CD4-positive, alpha-beta memory T cell (primary cell): ENCODE data around the gene OTOP2. TPM values are rescaled to one million over a fixed set of nuclear protein-coding genes. Genes with fewer than 3 reads are reported as not detected.

ENCODE experiments used
- CTCF ChIA-PET: fragments of 350-600 bp; sonication (Branson Sonifier 250); formaldehyde crosslinking; loops from one replicate; lab custom pipeline; 2021; ENCODE audit warnings: inconsistent platforms; ENCODE audit not compliant: partially characterized antibody; lab: Charles Lee
- POLR2A ChIA-PET: fragments of 350-600 bp; sonication (Branson Sonifier 250); formaldehyde crosslinking; loops from one replicate; lab custom pipeline; 2021; ENCODE audit not compliant: partially characterized antibody; lab: Charles Lee
- DNase-seq, 5 donors: peaks; one replicate each; pipeline versions ENCODE4 v3.0.0 to v3.0.0-alpha.2; 2020 to 2022; ENCODE audit warnings: mixed read lengths in 1 of 5
- H3K27ac ChIP-seq: one replicate; pipeline ENCODE4 v1.7.0; 2013; ENCODE audit warnings: low read depth, low read length
- H3K27me3 ChIP-seq: 2 replicates; pipeline ENCODE4 v1.7.0; 2013; ENCODE audit warnings: mild to moderate bottlenecking, low read length, moderate library complexity; ENCODE audit not compliant: insufficient read depth
- H3K36me3 ChIP-seq: 2 replicates; pipeline ENCODE4 v1.7.0; 2013; ENCODE audit warnings: mild to moderate bottlenecking, low read length, moderate library complexity; ENCODE audit not compliant: insufficient read depth
- H3K4me1 ChIP-seq: 2 replicates; pipeline ENCODE4 v1.7.0; 2013; ENCODE audit warnings: mild to moderate bottlenecking, low read length, moderate library complexity; ENCODE audit not compliant: insufficient read depth
- H3K4me3 ChIP-seq, 2 donors: one replicate each; pipeline ENCODE4 v1.7.0; 2013; ENCODE audit warnings: low read length in 2 of 2, mild to moderate bottlenecking in 1 of 2
- H3K9me3 ChIP-seq, 2 donors: one replicate each; pipeline ENCODE4 v1.7.0; 2013; ENCODE audit warnings: low read length in 2 of 2, control low read depth in 1 of 2; ENCODE audit not compliant: control insufficient read depth in 1 of 2
- H3K27ac Mint-ChIP-seq, 7 donors: one replicate each; pipeline ENCODE4 v1.8.0; 2020 to 2021; ENCODE audit warnings: mixed read lengths in 7 of 7, mild to moderate bottlenecking in 6 of 7, inconsistent platforms in 3 of 7, moderate library complexity in 3 of 7
- H3K27me3 Mint-ChIP-seq, 2 donors: one replicate each; pipeline ENCODE4 v1.8.0; 2020 to 2021; ENCODE audit warnings: mixed read lengths in 2 of 2
- H3K36me3 Mint-ChIP-seq, 2 donors: one replicate each; pipeline ENCODE4 v1.8.0; 2020 to 2021; ENCODE audit warnings: mixed read lengths in 2 of 2, inconsistent platforms in 1 of 2, mild to moderate bottlenecking in 1 of 2
- H3K4me1 Mint-ChIP-seq, 4 donors: one replicate each; pipeline ENCODE4 v1.8.0; 2020 to 2021; ENCODE audit warnings: mixed read lengths in 4 of 4, mild to moderate bottlenecking in 1 of 4
- H3K4me3 Mint-ChIP-seq, 8 donors: one replicate each; pipeline ENCODE4 v1.8.0; 2020 to 2021; ENCODE audit warnings: mixed read lengths in 8 of 8, mild to moderate bottlenecking in 7 of 8, moderate library complexity in 6 of 8, inconsistent platforms in 3 of 8
- H3K9me3 Mint-ChIP-seq, 8 donors: one replicate each; pipeline ENCODE4 v1.8.0; 2020 to 2021; ENCODE audit warnings: mixed read lengths in 8 of 8, mild to moderate bottlenecking in 5 of 8, inconsistent platforms in 3 of 8, moderate library complexity in 1 of 8
- intact Hi-C: fragments of 100-400 bp; cut with micrococcal nuclease; formaldehyde crosslinking; loops from one replicate; pipeline ENCODE4 v1.15.1; 2023
- polyA plus RNA-seq, 2 donors: library from polyadenylated mRNA; unstranded; fragments of 300-500 nt; fragmentation: Illumina TruSeq; gene quantifications; one replicate each; pipeline ENCODE4 v1.2.3, GENCODE V29; 2021
- total RNA-seq, 2 experiments: library from RNA; stranded (reverse); gene quantifications; one replicate each; pipeline ENCODE4 v1.2.3, GENCODE V29; 2021

Gene OTOP2
- total and polyA plus RNA-seq, 4 experiments from 2014 or later: not detected

DNA sequence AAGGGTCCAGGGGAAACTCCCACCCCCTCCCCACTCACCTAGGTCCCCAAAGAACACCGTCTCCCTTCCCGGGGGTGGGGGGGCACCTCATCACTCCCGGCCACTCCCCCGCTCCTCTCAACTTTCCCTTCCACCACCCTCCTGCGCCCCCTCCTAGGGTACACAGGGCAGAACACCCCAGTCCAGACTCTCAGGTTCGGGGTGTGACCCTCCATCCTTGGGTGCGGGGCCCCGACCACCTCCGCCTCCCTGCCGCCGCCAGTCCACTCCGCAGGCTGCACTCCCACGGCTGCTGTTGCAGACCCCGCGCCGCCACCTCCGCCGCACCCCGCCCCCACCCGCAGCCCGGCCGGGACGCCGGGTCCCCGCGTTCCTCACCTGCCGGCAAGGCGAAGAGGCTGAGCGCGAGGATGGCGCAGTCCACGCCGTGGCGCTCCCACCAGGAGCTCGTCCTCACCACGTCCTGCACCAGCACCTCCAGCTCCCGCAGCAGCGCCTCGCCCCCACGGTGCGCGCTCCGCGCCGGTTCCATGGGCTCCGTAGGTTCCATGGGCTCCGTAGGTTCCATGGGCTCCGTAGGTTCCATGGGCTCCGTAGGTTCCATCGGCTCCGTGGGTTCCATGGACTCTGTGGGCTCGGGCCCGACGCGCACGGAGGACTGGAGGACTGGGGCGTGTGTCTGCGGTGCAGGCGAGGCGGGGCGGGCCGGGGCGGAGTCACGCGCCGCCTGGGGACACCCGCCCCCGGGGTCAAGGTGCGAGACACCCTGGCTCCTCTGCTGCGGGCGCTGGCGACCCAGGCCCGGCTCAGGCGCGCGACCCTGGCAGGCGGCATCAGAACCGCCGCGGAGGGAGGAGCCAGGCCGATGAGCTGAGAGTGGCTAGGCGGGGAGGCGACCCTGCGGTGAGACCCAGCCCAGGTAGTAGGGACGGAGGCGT is 30.8 kb upstream of the OTOP2 start, which contains the start of gene FADS6:
Gene FADS6 (minus strand): TSS at position 660 of the 938 bp plus-strand sequence. CDS start 38 bp downstream, at position 622.
- no peaks in the 10 kb centered on the region for H3K9me3 ChIP-seq
- no peaks in the 10 kb centered on the region for H3K36me3 ChIP-seq
- H3K4me1 ChIP-seq: no peaks in the 10 kb centered on the region
- H3K27me3 Mint-ChIP-seq: peaks cover 29 to 35% of the 10 kb centered on the region in 2 donors
- peaks cover 9% of the 10 kb centered on the region for H3K27me3 ChIP-seq
- peak within 1 kb of the TSS in 1 of 2 donors; percentile 19 for H3K4me3 ChIP-seq
- peaks cover 0 to 2% (median 0%) of the 10 kb centered on the region in 8 donors for H3K9me3 Mint-ChIP-seq
- peak within 1 kb of the TSS; percentile 58 to 84 (median 75) for H3K4me3 Mint-ChIP-seq
- H3K27ac ChIP-seq: no peak within 1 kb of the TSS
- intact Hi-C loops: no loop called here
- H3K4me1 Mint-ChIP-seq: peaks cover 2 to 5% (median 3%) of the 10 kb centered on the region in 4 donors
- ChIA-PET POLR2A (interaction anchor here (0.6 kb wide), 1 partner anchor 11 kb away, joined by 3 read pairs; no protein-coding TSS in a partner anchor), CTCF (no interaction called here)
- no peaks in the 10 kb centered on the region for H3K36me3 Mint-ChIP-seq
- peak in 2 of 5 donors; percentile 6 to 10 for DNase-seq
- peak within 1 kb of the TSS in 1 of 7 donors; percentile 42 for H3K27ac Mint-ChIP-seq

DNA sequence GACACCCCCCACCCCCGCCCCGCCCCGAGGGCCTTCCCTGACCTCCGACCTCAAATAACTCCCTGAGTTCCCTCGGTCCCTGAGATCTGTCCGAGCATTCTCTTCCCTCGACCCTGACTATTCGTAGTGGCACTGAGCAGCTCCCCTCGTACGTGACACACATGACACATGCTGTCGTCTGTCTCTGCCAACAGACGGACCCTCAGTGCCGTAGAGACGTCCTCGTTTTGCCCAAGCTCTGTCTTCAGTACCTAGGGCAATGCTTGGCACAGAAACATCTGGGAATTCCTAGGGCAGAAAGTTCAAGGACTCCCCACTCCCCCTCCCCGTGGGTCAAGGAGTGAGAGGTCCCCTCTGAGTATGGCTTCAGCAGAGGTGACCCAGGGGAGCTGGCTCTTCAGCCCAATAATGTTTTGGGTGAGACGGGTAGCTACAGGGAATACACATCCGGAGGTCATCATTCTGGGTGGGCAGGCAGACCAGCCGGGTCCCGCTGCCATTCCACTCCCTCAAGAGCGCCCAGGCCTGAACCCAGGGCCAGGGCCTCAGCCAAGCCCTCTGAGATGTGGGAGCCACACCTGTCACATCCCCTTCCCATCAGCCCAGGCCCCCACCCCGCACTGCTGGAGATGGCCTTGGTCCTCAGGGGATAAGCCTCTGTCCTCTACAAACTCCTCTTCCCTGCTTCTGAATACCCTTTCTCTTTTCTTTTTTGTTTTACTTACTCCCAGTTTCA is 30.0 kb upstream of the OTOP2 start:
- Mint-ChIP-seq H3K27me3 (peaks cover 28 to 35% of the 10 kb centered on the region in 2 donors), H3K36me3 (no peaks in the 10 kb centered on the region), H3K4me3 (peak overlapping the region; percentile 58 to 84 (median 75)), H3K9me3 (peaks cover 0 to 2% (median 0%) of the 10 kb centered on the region in 8 donors), H3K27ac (peak overlapping the region in 1 of 7 donors; percentile 42), H3K4me1 (peaks cover 2 to 5% (median 3%) of the 10 kb centered on the region in 4 donors)
- Histone ChIP-seq H3K4me1 (no peaks in the 10 kb centered on the region), H3K36me3 (no peaks in the 10 kb centered on the region), H3K27ac (no peak overlapping the region), H3K9me3 (no peaks in the 10 kb centered on the region), H3K4me3 (no peak overlapping the region), H3K27me3 (peaks cover 9% of the 10 kb centered on the region)
- no peak for DNase-seq
- intact Hi-C loops: no loop called here
- ChIA-PET POLR2A (no interaction called here), CTCF (no interaction called here)

DNA sequence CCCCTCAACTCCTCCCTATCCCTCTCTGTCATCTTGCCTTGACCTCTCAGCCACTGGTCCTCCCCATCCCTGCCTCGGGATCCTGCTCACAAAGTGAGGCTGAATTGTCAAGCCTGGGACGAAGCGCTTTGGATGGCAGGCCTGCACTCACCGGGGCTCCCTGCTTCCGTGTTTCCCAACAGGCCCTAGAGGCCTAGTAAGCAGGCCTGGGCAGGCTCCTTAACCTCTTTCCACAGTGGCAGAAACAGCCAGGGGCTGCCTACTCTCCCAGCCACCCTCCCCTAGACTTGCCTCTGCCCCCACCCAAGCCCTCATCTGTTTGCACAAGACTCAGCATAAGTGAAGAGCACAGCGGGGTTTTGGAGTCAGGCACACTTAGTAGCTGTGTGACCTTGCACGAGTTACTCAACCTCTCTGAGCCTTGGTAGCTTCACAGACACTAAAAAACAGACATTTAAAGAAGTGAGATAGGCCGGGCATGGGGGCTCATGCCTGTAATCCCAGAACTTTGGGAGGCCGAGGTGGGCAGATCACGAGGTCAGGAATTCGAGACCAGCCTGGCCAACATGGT is 25.6 kb upstream of the OTOP2 start:
- H3K27me3 Mint-ChIP-seq: peaks cover 26 to 40% of the 10 kb centered on the region in 2 donors
- DNase-seq: no peak
- H3K27ac Mint-ChIP-seq: no peak overlapping the region
- ChIA-PET POLR2A (no interaction called here), CTCF (no interaction called here)
- no peaks in the 10 kb centered on the region for H3K9me3 Mint-ChIP-seq
- intact Hi-C loops: no loop called here
- no peaks in the 10 kb centered on the region for H3K36me3 Mint-ChIP-seq
- H3K27me3 ChIP-seq: peaks cover 9% of the 10 kb centered on the region
- H3K4me3 Mint-ChIP-seq: no peak overlapping the region
- H3K4me1 ChIP-seq: no peaks in the 10 kb centered on the region
- no peaks in the 10 kb centered on the region for H3K36me3 ChIP-seq
- no peaks in the 10 kb centered on the region for H3K9me3 ChIP-seq
- H3K4me1 Mint-ChIP-seq: peaks cover 2 to 5% (median 3%) of the 10 kb centered on the region in 4 donors
- no peak overlapping the region for H3K4me3 ChIP-seq
- no peak overlapping the region for H3K27ac ChIP-seq

DNA sequence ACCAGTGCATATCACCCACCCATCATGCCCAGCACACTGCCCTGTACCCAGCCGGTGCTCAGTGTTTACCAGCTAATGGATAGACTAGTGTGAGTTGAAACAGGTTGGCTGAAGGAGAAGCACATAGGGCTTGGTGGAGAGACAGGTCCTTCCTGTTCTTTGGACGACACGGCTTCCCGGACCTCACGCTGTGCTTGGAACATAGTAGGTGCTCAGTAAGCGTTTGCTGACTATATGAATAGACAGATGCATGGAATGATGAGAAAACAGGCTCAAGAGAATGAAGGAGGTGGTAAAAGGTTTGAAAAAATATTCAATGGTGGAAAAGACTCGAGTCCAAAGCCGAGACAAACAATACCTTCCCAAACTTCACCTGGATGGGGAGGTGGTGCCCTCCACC is 23.9 kb upstream of the OTOP2 start:
- CTCF ChIA-PET: no interaction called here
- Mint-ChIP-seq H3K27ac (peak overlapping the region in 1 of 7 donors; percentile 4), H3K4me1 (no peaks in the 10 kb centered on the region), H3K36me3 (no peaks in the 10 kb centered on the region), H3K9me3 (no peaks in the 10 kb centered on the region), H3K27me3 (peaks cover 14 to 28% of the 10 kb centered on the region in 2 donors), H3K4me3 (no peak overlapping the region)
- intact Hi-C loops: no loop called here
- DNase-seq: no peak
- Histone ChIP-seq H3K4me3 (no peak overlapping the region), H3K36me3 (no peaks in the 10 kb centered on the region), H3K4me1 (no peaks in the 10 kb centered on the region), H3K27ac (no peak overlapping the region), H3K9me3 (no peaks in the 10 kb centered on the region), H3K27me3 (no peaks in the 10 kb centered on the region)
- POLR2A ChIA-PET: no interaction called here

DNA sequence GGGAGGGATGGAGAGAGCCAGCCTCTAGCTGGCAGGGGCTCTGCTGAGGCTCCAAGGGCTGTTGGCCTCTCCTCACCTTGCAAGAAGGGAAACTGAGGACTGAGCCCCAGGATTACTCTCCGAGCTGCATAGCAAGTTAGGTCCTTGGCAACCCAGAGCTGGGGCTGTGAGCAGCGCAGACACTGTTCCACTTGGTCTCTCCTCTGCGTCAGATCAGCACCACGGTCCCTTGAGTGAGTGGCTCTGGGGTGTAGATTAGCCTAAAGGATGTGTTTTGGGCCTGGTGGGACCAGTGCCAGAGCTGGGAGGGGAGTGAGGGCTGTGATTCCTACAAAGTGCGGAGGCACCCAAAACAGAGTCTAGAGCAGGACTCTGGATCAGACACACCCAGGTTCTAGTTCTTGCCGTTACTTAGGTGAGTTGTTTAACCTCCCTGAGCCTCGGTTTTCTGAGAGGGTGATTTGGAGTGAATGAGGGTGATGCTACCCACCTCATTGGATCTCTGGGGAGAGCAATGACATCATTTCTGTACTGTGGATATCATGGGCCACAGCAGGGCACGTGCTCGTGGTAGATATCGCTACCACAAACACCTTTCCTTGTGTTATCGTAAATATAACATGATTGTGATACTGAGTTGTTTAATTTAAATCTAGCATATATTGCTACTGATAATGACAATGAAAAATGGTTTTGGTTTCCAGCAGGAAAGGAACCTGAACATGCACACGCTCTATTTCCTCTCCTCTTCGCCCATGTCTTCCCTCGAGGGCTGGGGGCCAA is 22.5 kb upstream of the OTOP2 start:
- POLR2A ChIA-PET: no interaction called here
- CTCF ChIA-PET: no interaction called here
- H3K4me3 Mint-ChIP-seq: no peak overlapping the region
- H3K36me3 Mint-ChIP-seq: no peaks in the 10 kb centered on the region
- H3K27me3 Mint-ChIP-seq: peaks cover 15 to 19% of the 10 kb centered on the region in 2 donors
- no peak overlapping the region for H3K4me3 ChIP-seq
- no peaks in the 10 kb centered on the region for H3K4me1 ChIP-seq
- H3K27ac Mint-ChIP-seq: peak overlapping the region in 1 of 7 donors; percentile 13
- peaks cover 0 to 3% (median under 1%) of the 10 kb centered on the region in 4 donors for H3K4me1 Mint-ChIP-seq
- no peaks in the 10 kb centered on the region for H3K9me3 ChIP-seq
- no peak overlapping the region for H3K27ac ChIP-seq
- intact Hi-C loops: no loop called here
- DNase-seq: no peak
- H3K36me3 ChIP-seq: no peaks in the 10 kb centered on the region
- H3K27me3 ChIP-seq: no peaks in the 10 kb centered on the region
- no peaks in the 10 kb centered on the region for H3K9me3 Mint-ChIP-seq

DNA sequence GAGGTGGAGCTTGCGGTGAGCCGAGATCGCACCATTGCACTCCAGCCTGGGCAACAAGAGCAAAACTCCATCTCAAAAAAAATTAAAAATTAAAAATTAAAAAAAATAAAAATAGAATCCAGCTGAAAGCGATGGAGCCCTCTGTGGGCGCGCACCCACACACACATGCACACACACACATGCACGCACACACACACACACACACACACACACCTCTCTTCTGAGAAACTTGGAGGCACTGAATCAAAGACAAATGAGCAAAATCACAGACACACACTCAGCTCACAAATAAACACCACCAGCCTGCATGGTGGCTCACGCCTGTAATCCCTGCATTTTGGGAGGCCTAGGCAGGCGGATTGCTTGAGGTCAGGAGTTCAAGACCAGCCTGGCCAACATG is 21.0 kb upstream of the OTOP2 start:
- Mint-ChIP-seq H3K4me3 (no peak overlapping the region), H3K27ac (no peak overlapping the region), H3K4me1 (peaks cover 0 to 3% (median under 1%) of the 10 kb centered on the region in 4 donors), H3K9me3 (no peaks in the 10 kb centered on the region), H3K27me3 (peaks cover 12 to 16% of the 10 kb centered on the region in 2 donors), H3K36me3 (no peaks in the 10 kb centered on the region)
- no peak overlapping the region for H3K4me3 ChIP-seq
- intact Hi-C loops: no loop called here
- no peak overlapping the region for H3K27ac ChIP-seq
- no peak for DNase-seq
- CTCF ChIA-PET: no interaction called here
- no peaks in the 10 kb centered on the region for H3K36me3 ChIP-seq
- H3K9me3 ChIP-seq: no peaks in the 10 kb centered on the region
- POLR2A ChIA-PET: no interaction called here
- H3K4me1 ChIP-seq: no peaks in the 10 kb centered on the region
- H3K27me3 ChIP-seq: no peaks in the 10 kb centered on the region
